Neural cell (in vitro differentiated cells): Measurements from ENCODE around the gene TRIAP1. TPM values are rescaled to one million over a fixed set of nuclear protein-coding genes. Genes with fewer than 3 reads are reported as not detected.

Experiments
- H2AFZ ChIP-seq: fragments of 200-600, 300-800 bp; sonication (generic), shearing (Covaris generic); 2 replicates; pipeline ENCODE4 v1.6.0; 2014; ENCODE audit warnings: low read depth, mild to moderate bottlenecking, antibody characterized with exemption, low read length, moderate library complexity
- H3F3A ChIP-seq: fragments of 200-600 bp; shearing (Covaris generic); 2 replicates; pipeline ENCODE4 v1.6.1; 2016; ENCODE audit warnings: mild to moderate bottlenecking, moderate library complexity, mixed read lengths, antibody characterized with exemption, low read length; ENCODE audit not compliant: insufficient read depth, poor library complexity, severe bottlenecking
- H3K27ac ChIP-seq: fragments of 200-600, 300-800 bp; sonication (generic), shearing (Covaris generic); 2 replicates; pipeline ENCODE4 v1.5.1; 2014; ENCODE audit warnings: mild to moderate bottlenecking, low read length, moderate library complexity
- H3K27me3 ChIP-seq: fragments of 300-800, 200-600 bp; sonication (generic), shearing (Covaris generic); 2 replicates; pipeline ENCODE4 v1.6.0; 2014; ENCODE audit warnings: mild to moderate bottlenecking, low read depth, low read length, moderate library complexity; ENCODE audit not compliant: insufficient read depth
- H3K36me3 ChIP-seq: fragments of 300-800, 200-600 bp; sonication (generic), shearing (Covaris generic); 2 replicates; pipeline ENCODE4 v1.5.1; 2014; ENCODE audit warnings: mild to moderate bottlenecking, antibody characterized with exemption, low read length, moderate library complexity; ENCODE audit not compliant: insufficient read depth
- H3K4me2 ChIP-seq: fragments of 300-800, 200-600 bp; sonication (generic), shearing (Covaris generic); 2 replicates; pipeline ENCODE4 v1.6.0; 2014; ENCODE audit warnings: mild to moderate bottlenecking, low read length
- H3K4me3 ChIP-seq: fragments of 300-800, 200-600 bp; sonication (generic), shearing (Covaris generic); 2 replicates; pipeline ENCODE4 v1.5.1; 2014; ENCODE audit warnings: mild to moderate bottlenecking, low read length, moderate library complexity
- H3K79me2 ChIP-seq: fragments of 200-600 bp; shearing (Covaris generic); replicated peaks from 2 replicates; pipeline ENCODE4 v1.6.0; 2014; ENCODE audit warnings: mild to moderate bottlenecking, low read length, moderate library complexity; ENCODE audit not compliant: insufficient read depth
- H3K9ac ChIP-seq: fragments of 300-800, 200-600 bp; sonication (generic), shearing (Covaris generic); 2 replicates; pipeline ENCODE4 v1.6.1; 2016; ENCODE audit warnings: mild to moderate bottlenecking, low read length, mixed read lengths
- H3K9me2 ChIP-seq: fragments of 200-600 bp; shearing (Covaris generic); 2 replicates; pipeline ENCODE4 v1.6.1; 2016; ENCODE audit warnings: mild to moderate bottlenecking, low read length, mixed read lengths; ENCODE audit not compliant: insufficient read depth
- H3K9me3 ChIP-seq: fragments of 200-600, 300-800 bp; sonication (generic), shearing (Covaris generic); 2 replicates; pipeline ENCODE4 v1.6.1; 2016; ENCODE audit warnings: mild to moderate bottlenecking, mixed run types, low read length, moderate library complexity, mixed read lengths
- H4K20me1 ChIP-seq: fragments of 200-600 bp; shearing (Covaris generic); 2 replicates; pipeline ENCODE4 v1.6.1; 2016; ENCODE audit warnings: mild to moderate bottlenecking, mixed run types; ENCODE audit not compliant: insufficient read depth
- EP300 ChIP-seq: fragments of 450-650 bp; conservative IDR thresholded peaks from 2 replicates; pipeline ENCODE4 v1.6.1; 2014; ENCODE audit warnings: antibody characterized with exemption, mild to moderate bottlenecking, moderate library complexity; ENCODE audit not compliant: poor library complexity, severe bottlenecking
- EZH2 ChIP-seq: fragments of 200-600, 300-800 bp; shearing (Covaris generic), sonication (generic); IDR thresholded peaks from 2 replicates; pipeline ENCODE4 v1.6.1; 2014; ENCODE audit warnings: antibody characterized with exemption, low read length, borderline replicate concordance, mild to moderate bottlenecking; ENCODE audit not compliant: insufficient read depth, poor library complexity, severe bottlenecking
- MXI1 ChIP-seq: fragments of 450-650 bp; conservative IDR thresholded peaks from 2 replicates; pipeline ENCODE4 v1.6.1; 2014; ENCODE audit warnings: antibody characterized with exemption, mild to moderate bottlenecking; ENCODE audit not compliant: poor library complexity, severe bottlenecking
- POLR2AphosphoS5 ChIP-seq: IDR thresholded peaks from 2 replicates; pipeline ENCODE4 v1.6.1; 2012
- RAD21 ChIP-seq: fragments of 450-650 bp; conservative IDR thresholded peaks from 2 replicates; pipeline ENCODE4 v1.6.1; 2014; ENCODE audit warnings: antibody characterized with exemption, mild to moderate bottlenecking, moderate library complexity
- SMC3 ChIP-seq: fragments of 450-650 bp; conservative IDR thresholded peaks from 2 replicates; pipeline ENCODE4 v1.6.1; 2014; ENCODE audit warnings: antibody characterized with exemption, mild to moderate bottlenecking, moderate library complexity; ENCODE audit not compliant: poor library complexity
- TAF1 ChIP-seq: IDR thresholded peaks from 2 replicates; pipeline ENCODE4 v1.6.1; 2012; ENCODE audit warnings: low read depth
- polyA plus RNA-seq: library from polyadenylated mRNA; depleted of rRNA; stranded (reverse); fragments of >200 nt; gene quantifications from 2 replicates; pipeline ENCODE4 v1.2.3, GENCODE V29; 2014
- TF ChIP-seq, protein P1 (sequence below): fragments of 450-650 bp; IDR thresholded peaks from 2 replicates; pipeline ENCODE4 v1.5.1; 2014; ENCODE audit warnings: antibody characterized with exemption, mild to moderate bottlenecking, moderate library complexity; ENCODE audit not compliant: poor library complexity, severe bottlenecking
- TF ChIP-seq, protein P2 (sequence below): IDR thresholded peaks from 2 replicates; pipeline ENCODE4 v1.6.1; 2012; ENCODE audit warnings: borderline replicate concordance

Gene TRIAP1
- polyA plus RNA-seq, 1 donor from 2014 or later = 40.7 TPM

DNA sequence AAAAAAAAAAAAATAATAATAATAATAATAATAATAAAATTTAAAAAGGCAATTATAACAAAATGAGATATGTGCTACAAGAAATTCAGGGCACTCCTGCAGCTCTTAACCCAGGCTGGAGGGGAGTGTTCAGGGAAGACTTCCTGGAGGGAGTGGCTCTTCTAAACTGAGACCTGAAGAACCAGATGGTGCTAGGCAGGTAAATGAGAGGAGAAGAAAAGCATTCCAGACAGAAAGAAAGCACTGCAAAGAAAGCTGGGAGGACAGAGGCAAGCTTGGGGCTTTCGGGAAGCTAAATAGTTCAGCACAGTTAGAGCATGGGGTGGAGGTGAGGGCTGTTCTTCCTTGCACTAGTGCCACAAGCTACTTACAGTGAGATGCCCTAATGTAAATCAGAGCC, 33.3 kb upstream of the TRIAP1 start:
- no peak overlapping the region for H3K4me3 ChIP-seq
- no peak overlapping the region for H3K27ac ChIP-seq
- H3K4me2 ChIP-seq = no peak overlapping the region
- H3K27me3 ChIP-seq = no peaks in the 10 kb centered on the region
- H3F3A ChIP-seq = no peaks in the 10 kb centered on the region
- no peak overlapping the region for H2AFZ ChIP-seq
- no peaks in the 10 kb centered on the region for H3K9me3 ChIP-seq
- H3K79me2 ChIP-seq = no peaks in the 10 kb centered on the region
- no peaks in the 10 kb centered on the region for H4K20me1 ChIP-seq
- no peak for TF ChIP-seq RAD21
- H3K9me2 ChIP-seq = no peaks in the 10 kb centered on the region
- no peak overlapping the region for H3K9ac ChIP-seq
- H3K36me3 ChIP-seq = no peaks in the 10 kb centered on the region

DNA sequence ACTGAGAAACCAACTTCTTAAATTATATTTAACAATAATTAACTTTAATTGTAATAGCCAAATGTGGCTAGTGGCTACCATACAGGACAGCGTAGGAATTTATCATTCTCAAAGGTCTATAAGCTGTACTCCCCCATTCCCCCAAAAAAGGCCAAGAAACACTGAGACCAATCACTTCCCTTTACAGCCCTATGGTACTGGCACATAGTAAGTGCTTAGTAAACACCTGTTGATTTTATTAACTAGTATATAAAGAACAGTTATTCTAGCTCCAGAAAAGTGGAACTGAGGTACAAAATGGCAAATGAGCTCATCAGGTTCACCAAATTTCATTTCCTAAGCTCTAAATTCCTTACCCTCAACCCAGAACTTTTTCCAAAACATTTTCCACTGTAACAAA, 29.5 kb upstream of the TRIAP1 start:
- Histone ChIP-seq H3F3A (no peaks in the 10 kb centered on the region), H3K27ac (no peak overlapping the region), H3K9me3 (no peaks in the 10 kb centered on the region), H3K4me2 (no peak overlapping the region), H3K27me3 (no peaks in the 10 kb centered on the region), H3K4me3 (no peak overlapping the region), H2AFZ (no peak overlapping the region), H3K36me3 (no peaks in the 10 kb centered on the region), H3K9ac (no peak overlapping the region), H3K9me2 (no peaks in the 10 kb centered on the region), H4K20me1 (no peaks in the 10 kb centered on the region), H3K79me2 (peaks cover 9% of the 10 kb centered on the region)
- TF ChIP-seq, protein P1, sequence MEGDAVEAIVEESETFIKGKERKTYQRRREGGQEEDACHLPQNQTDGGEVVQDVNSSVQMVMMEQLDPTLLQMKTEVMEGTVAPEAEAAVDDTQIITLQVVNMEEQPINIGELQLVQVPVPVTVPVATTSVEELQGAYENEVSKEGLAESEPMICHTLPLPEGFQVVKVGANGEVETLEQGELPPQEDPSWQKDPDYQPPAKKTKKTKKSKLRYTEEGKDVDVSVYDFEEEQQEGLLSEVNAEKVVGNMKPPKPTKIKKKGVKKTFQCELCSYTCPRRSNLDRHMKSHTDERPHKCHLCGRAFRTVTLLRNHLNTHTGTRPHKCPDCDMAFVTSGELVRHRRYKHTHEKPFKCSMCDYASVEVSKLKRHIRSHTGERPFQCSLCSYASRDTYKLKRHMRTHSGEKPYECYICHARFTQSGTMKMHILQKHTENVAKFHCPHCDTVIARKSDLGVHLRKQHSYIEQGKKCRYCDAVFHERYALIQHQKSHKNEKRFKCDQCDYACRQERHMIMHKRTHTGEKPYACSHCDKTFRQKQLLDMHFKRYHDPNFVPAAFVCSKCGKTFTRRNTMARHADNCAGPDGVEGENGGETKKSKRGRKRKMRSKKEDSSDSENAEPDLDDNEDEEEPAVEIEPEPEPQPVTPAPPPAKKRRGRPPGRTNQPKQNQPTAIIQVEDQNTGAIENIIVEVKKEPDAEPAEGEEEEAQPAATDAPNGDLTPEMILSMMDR = no peak
- TF ChIP-seq MXI1 = no peak
- TF ChIP-seq RAD21 = no peak
- no peak for TF ChIP-seq SMC3
- TF ChIP-seq, protein P2, sequence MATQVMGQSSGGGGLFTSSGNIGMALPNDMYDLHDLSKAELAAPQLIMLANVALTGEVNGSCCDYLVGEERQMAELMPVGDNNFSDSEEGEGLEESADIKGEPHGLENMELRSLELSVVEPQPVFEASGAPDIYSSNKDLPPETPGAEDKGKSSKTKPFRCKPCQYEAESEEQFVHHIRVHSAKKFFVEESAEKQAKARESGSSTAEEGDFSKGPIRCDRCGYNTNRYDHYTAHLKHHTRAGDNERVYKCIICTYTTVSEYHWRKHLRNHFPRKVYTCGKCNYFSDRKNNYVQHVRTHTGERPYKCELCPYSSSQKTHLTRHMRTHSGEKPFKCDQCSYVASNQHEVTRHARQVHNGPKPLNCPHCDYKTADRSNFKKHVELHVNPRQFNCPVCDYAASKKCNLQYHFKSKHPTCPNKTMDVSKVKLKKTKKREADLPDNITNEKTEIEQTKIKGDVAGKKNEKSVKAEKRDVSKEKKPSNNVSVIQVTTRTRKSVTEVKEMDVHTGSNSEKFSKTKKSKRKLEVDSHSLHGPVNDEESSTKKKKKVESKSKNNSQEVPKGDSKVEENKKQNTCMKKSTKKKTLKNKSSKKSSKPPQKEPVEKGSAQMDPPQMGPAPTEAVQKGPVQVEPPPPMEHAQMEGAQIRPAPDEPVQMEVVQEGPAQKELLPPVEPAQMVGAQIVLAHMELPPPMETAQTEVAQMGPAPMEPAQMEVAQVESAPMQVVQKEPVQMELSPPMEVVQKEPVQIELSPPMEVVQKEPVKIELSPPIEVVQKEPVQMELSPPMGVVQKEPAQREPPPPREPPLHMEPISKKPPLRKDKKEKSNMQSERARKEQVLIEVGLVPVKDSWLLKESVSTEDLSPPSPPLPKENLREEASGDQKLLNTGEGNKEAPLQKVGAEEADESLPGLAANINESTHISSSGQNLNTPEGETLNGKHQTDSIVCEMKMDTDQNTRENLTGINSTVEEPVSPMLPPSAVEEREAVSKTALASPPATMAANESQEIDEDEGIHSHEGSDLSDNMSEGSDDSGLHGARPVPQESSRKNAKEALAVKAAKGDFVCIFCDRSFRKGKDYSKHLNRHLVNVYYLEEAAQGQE = no peak
- TF ChIP-seq EP300 = no peak
- no peak for TF ChIP-seq POLR2AphosphoS5
- TF ChIP-seq TAF1 = no peak
- no peak for TF ChIP-seq EZH2

DNA sequence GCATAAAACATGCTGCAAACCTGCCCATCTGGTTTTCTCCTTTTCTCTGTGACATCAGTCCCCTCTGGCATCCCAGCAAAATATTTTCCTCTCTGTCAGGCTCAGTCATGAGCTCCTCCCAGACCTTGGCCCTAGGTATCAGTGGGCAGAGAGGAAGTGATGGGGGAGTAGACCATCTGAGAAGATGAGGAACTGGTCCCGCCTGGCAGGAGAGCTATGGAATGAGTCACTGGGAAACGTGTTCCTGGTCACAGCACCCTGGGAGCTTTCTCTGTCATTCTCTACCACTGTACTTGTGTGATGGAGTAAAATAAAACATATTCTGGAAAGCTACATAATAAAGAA, 28.4 kb upstream of the TRIAP1 start:
- no peak overlapping the region for H3K4me3 ChIP-seq
- no peak overlapping the region for H3K27ac ChIP-seq
- no peaks in the 10 kb centered on the region for H3K9me3 ChIP-seq
- TF ChIP-seq, protein P1 = no peak
- no peak for TF ChIP-seq RAD21
- TF ChIP-seq POLR2AphosphoS5 = no peak
- no peak for TF ChIP-seq SMC3
- TF ChIP-seq, protein P2 = no peak
- TF ChIP-seq TAF1 = no peak
- no peak for TF ChIP-seq EP300
- TF ChIP-seq EZH2 = no peak
- TF ChIP-seq MXI1 = no peak
- no peak overlapping the region for H3K4me2 ChIP-seq
- no peaks in the 10 kb centered on the region for H4K20me1 ChIP-seq
- no peaks in the 10 kb centered on the region for H3K36me3 ChIP-seq
- H3K27me3 ChIP-seq = no peaks in the 10 kb centered on the region
- no peak overlapping the region for H3K9ac ChIP-seq
- H3K9me2 ChIP-seq = no peaks in the 10 kb centered on the region
- H3K79me2 ChIP-seq = peaks cover 14% of the 10 kb centered on the region
- no peaks in the 10 kb centered on the region for H3F3A ChIP-seq
- no peak overlapping the region for H2AFZ ChIP-seq
